Fibroblast of lung (primary cell): Measurements from ENCODE around the gene C6orf47. TPM values are rescaled to one million over a fixed set of nuclear protein-coding genes. Genes with fewer than 3 reads are reported as not detected.
A peak's percentile ranks its signal among the peaks of the same experiment; 100 is the strongest.

ENCODE experiments used
- DNase-seq, 2 donors: peaks; one replicate each; pipeline versions ENCODE4 v3.0.0 to v3.0.0-alpha.2; 2010; ENCODE audit warnings: low read depth in 2 of 2
- H2AFZ ChIP-seq: 2 replicates; pipeline ENCODE4 v1.5.1; 2012; ENCODE audit warnings: low read length, control low read depth, inconsistent platforms
- H3K27ac ChIP-seq: 2 replicates; pipeline ENCODE4 v1.5.1; 2011; ENCODE audit warnings: low read length, control low read depth; ENCODE audit not compliant: insufficient read depth
- H3K27me3 ChIP-seq: 2 replicates; pipeline ENCODE4 v1.5.1; 2011; ENCODE audit warnings: mild to moderate bottlenecking, low read length; ENCODE audit not compliant: control insufficient read depth, insufficient read depth
- H3K36me3 ChIP-seq: 2 replicates; pipeline ENCODE4 v1.5.1; 2011; ENCODE audit warnings: low read length; ENCODE audit not compliant: control insufficient read depth, insufficient read depth
- H3K4me1 ChIP-seq: 2 replicates; pipeline ENCODE4 v1.5.1; 2011; ENCODE audit warnings: low read length; ENCODE audit not compliant: control insufficient read depth, insufficient read depth; ENCODE audit errors: extremely low read depth
- H3K4me2 ChIP-seq: 2 replicates; pipeline ENCODE4 v1.5.1; 2011; ENCODE audit warnings: low read length, control low read depth; ENCODE audit not compliant: insufficient read depth; ENCODE audit errors: extremely low read depth
- H3K4me3 ChIP-seq, 4 experiments: fragments of 200-600 bp in 1 of 4; sonication (generic) in 1 of 4; replicated peaks in 1 of 4; 2 replicates each; pipeline ENCODE4 v1.5.1; 2011 to 2016; ENCODE audit warnings: low read length in 4 of 4, low read depth in 3 of 4, mild to moderate bottlenecking in 3 of 4, control low read depth in 2 of 4, inconsistent platforms in 1 of 4, mixed read lengths in 1 of 4; ENCODE audit not compliant: insufficient read depth in 1 of 4; ENCODE audit errors: control extremely low read depth in 1 of 4
- H3K79me2 ChIP-seq: 2 replicates; pipeline ENCODE4 v1.5.1; 2012; ENCODE audit warnings: mild to moderate bottlenecking, low read length, inconsistent platforms; ENCODE audit not compliant: control insufficient read depth, insufficient read depth
- H3K9ac ChIP-seq: 2 replicates; pipeline ENCODE4 v1.5.1; 2011; ENCODE audit warnings: mild to moderate bottlenecking, low read length, control low read depth; ENCODE audit not compliant: insufficient read depth
- H3K9me3 ChIP-seq: 2 replicates; pipeline ENCODE4 v1.5.1; 2012; ENCODE audit warnings: low read depth, low read length; ENCODE audit not compliant: control insufficient read depth, insufficient read depth
- H4K20me1 ChIP-seq: 2 replicates; pipeline ENCODE4 v1.5.1; 2011; ENCODE audit warnings: low read length; ENCODE audit not compliant: control insufficient read depth, insufficient read depth; ENCODE audit errors: extremely low read depth
- EZH2 ChIP-seq: IDR thresholded peaks from 2 replicates; pipeline ENCODE4 v1.5.1; 2012; ENCODE audit warnings: low read length, control low read depth, mild to moderate bottlenecking; ENCODE audit errors: missing control alignments
- polyA plus RNA-seq, 2 donors: library from polyadenylated mRNA; depleted of rRNA in 1 of 2; stranded (reverse) in 1 of 2; unstranded in 1 of 2; fragments of >200 nt; gene quantifications; 2 replicates each; pipeline ENCODE4 v1.2.1, GENCODE V29; 2011 to 2012; ENCODE audit warnings: missing spikeins in 1 of 2
- total RNA-seq: library from RNA; depleted of rRNA; stranded (reverse); fragments of >200 nt; gene quantifications from 2 replicates; pipeline ENCODE4 v1.2.1, GENCODE V29; 2014
- TF ChIP-seq, protein P1 (sequence below), 2 donors: IDR thresholded peaks in 1 of 2; conservative IDR thresholded peaks in 1 of 2; 1 replicate in 1 of 2; 2 replicates in 1 of 2; pipeline ENCODE4 v1.5.1; 2011 to 2012; ENCODE audit warnings: low read length in 2 of 2, control low read depth in 1 of 2, inconsistent platforms in 1 of 2, low read depth in 1 of 2, mild to moderate bottlenecking in 1 of 2

The C6orf47 gene
- total and polyA plus RNA-seq, 2 donors (not counting 1 experiment from before 2014, with no cell fraction given) = 7.9 to 20.6 TPM

DNA sequence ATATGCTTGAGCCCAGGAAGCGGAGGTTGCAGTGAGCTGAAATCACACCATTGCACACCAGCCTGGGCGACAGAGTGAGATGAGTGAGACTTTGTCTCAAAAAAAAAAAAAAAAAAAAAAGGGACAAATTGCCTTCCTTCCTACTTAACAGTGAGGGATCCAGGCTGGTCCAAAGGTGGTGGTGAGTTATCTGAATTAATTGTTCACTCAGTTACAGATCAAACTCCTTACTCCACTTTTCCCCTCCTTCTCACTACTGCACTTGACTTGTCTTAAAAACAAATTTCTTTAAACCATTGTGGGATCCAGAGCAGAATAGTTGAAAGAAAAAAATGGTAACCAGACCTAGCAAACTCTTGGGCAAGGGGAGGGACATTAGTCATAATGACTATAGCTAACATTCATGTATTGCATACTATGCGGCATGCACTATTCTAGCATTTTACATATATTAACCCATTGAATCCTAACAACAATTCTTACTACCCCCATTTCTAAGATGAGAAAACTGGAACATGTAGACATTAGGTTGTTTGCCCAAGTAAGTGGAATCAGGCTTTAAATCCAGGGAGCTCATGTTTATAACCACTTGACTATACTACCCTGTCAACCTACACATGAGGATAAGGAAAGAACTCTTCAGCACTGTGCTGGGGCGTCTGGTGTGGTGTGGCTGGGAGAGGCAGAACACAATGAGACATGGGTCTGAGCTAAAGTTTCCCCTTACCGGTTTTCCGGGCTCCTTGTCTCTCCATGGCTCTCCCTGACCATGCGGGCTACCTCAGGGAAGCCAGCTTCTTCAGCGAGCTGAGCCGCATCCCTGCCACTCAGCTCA is 2.8 kb upstream of the C6orf47 start:
- DNase-seq = peak; percentile 23 to 34
- no peaks in the 10 kb centered on the region for H4K20me1 ChIP-seq
- H3K79me2 ChIP-seq = peaks cover 56% of the 10 kb centered on the region
- H3K9ac ChIP-seq = peak overlapping the region; percentile 32
- TF ChIP-seq, protein P1, sequence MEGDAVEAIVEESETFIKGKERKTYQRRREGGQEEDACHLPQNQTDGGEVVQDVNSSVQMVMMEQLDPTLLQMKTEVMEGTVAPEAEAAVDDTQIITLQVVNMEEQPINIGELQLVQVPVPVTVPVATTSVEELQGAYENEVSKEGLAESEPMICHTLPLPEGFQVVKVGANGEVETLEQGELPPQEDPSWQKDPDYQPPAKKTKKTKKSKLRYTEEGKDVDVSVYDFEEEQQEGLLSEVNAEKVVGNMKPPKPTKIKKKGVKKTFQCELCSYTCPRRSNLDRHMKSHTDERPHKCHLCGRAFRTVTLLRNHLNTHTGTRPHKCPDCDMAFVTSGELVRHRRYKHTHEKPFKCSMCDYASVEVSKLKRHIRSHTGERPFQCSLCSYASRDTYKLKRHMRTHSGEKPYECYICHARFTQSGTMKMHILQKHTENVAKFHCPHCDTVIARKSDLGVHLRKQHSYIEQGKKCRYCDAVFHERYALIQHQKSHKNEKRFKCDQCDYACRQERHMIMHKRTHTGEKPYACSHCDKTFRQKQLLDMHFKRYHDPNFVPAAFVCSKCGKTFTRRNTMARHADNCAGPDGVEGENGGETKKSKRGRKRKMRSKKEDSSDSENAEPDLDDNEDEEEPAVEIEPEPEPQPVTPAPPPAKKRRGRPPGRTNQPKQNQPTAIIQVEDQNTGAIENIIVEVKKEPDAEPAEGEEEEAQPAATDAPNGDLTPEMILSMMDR (conservative IDR thresholded peaks at IDR 0.05 in 1 of 2, IDR thresholded peaks at IDR 0.05 in 1 of 2; ENCODE audit: low read depth in 1 of 2, low read length in 2 of 2) = no peak
- peak overlapping the region; percentile 95 for H3K4me2 ChIP-seq
- peaks cover 24% of the 10 kb centered on the region for H3K4me1 ChIP-seq
- H3K4me3 ChIP-seq = peak overlapping the region; percentile 82 to 94 (median 86)
- no peak overlapping the region for H2AFZ ChIP-seq
- peak overlapping the region; percentile 87 for H3K27ac ChIP-seq
- H3K9me3 ChIP-seq = no peaks in the 10 kb centered on the region
- H3K27me3 ChIP-seq = no peaks in the 10 kb centered on the region
- peaks cover 7% of the 10 kb centered on the region for H3K36me3 ChIP-seq

DNA sequence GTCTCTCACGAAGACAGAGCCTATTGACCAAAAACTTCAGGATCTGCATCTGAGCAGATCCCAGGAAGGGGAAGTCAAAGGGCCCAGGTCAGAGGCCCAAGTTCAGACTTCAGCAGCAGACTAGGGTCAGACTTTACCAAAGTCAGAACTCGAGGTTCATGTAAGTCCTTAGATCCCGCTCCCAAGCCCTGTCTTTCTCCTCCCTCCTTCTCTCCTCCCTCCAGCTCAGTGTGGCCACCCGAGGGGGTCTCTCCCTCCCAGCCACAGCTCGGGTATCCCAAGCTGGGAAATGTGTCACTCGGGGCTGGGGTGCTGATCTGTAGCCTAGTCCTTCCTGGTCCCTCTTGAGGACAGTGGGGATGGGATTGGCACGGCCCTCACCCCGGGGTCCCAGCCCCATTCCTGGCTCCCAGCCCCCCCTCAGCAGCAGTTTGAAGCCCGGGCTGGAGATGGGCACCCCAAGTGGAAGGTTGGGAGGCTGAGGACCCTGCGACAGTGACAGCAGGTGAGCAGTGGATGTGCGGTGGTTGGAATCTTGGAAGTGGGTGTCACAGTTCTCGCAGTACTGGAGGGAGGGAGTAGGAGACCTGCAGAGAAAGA is 1.6 kb upstream of the C6orf47 start:
- H3K4me2 ChIP-seq = no peak overlapping the region
- H3K9ac ChIP-seq = no peak overlapping the region
- no peak for TF ChIP-seq EZH2
- TF ChIP-seq, protein P1 (conservative IDR thresholded peaks at IDR 0.05 in 1 of 2, IDR thresholded peaks at IDR 0.05 in 1 of 2; ENCODE audit: low read depth in 1 of 2, low read length in 2 of 2) = no peak
- peaks cover 24% of the 10 kb centered on the region for H3K4me1 ChIP-seq
- no peaks in the 10 kb centered on the region for H3K27me3 ChIP-seq
- H3K27ac ChIP-seq = no peak overlapping the region
- no peak for DNase-seq
- peaks cover 7% of the 10 kb centered on the region for H3K36me3 ChIP-seq
- no peak overlapping the region for H3K4me3 ChIP-seq
- H3K9me3 ChIP-seq = no peaks in the 10 kb centered on the region
- H3K79me2 ChIP-seq = peaks cover 51% of the 10 kb centered on the region
- no peak overlapping the region for H2AFZ ChIP-seq
- H4K20me1 ChIP-seq = no peaks in the 10 kb centered on the region

DNA sequence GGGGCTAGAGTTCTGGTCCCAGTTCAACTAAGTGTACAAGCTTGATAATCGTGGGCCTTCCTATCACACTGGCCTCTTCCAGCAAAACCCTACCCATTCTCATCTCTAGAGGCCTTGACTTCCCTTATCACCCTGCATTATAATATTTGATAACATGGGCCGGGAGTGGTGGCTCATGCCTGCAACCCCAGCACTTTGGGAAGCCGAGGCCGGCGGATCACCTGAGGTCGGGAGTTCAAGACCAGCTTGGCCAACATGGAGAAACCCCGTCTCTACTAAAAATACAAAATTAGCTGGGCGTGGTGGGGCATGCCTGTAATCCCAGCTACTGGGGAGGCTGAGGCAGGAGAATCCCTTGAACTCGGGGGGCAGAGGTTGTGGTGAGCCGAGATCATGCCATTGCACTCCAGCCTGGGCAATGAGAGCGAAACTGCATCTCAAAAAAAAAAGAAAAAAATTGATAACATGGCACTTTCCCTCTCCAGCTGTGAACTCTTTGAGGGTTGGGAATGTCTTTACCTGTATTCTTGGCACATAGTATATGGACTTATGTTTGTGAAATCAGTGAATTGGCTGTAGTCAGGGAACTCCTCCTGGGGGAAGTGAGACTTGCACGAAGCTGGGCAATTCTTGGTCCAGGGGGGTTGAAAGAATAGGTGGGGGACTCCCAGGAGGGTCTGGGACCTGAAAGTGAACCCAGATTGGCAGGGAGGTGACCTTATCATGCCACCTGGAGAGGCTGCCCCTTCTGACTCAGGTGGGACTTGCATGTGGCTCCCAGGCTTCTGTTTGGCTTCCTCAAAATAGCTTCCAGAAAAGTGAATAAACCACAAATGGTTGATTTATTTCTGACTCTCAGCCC is 915 bp upstream of the C6orf47 start:
- Histone ChIP-seq H3K27ac (peak overlapping the region; percentile 87), H2AFZ (no peak overlapping the region), H3K4me3 (peak overlapping the region in 3 of 4 experiments; percentile 59 to 99 (median 96))

More for the DNA sequence above, 915 bp upstream of the C6orf47 start:
- H3K27me3 ChIP-seq = no peaks in the 10 kb centered on the region
- DNase-seq = no peak
- no peak overlapping the region for H3K9ac ChIP-seq
- no peaks in the 10 kb centered on the region for H4K20me1 ChIP-seq
- H3K9me3 ChIP-seq = no peaks in the 10 kb centered on the region
- peaks cover 5% of the 10 kb centered on the region for H3K36me3 ChIP-seq
- no peak for TF ChIP-seq EZH2
- TF ChIP-seq, protein P1 (conservative IDR thresholded peaks at IDR 0.05 in 1 of 2, IDR thresholded peaks at IDR 0.05 in 1 of 2; ENCODE audit: low read depth in 1 of 2, low read length in 2 of 2) = no peak
- peaks cover 45% of the 10 kb centered on the region for H3K79me2 ChIP-seq
- H3K4me1 ChIP-seq = peaks cover 22% of the 10 kb centered on the region
- H3K4me2 ChIP-seq = peak overlapping the region; percentile 100
